MCF 10A (cell line): Measurements from ENCODE around the gene ARL15. TPM values are rescaled to one million over a fixed set of nuclear protein-coding genes. Genes with fewer than 3 reads are reported as not detected.

Source experiments
- BruUV-seq: library from RNA; stranded (reverse); fragments of 400-500 nt; replicated peaks from 2 replicates; lab custom pipeline; 2021; lab: Mats Ljungman, UMichigan
- CTCF ChIA-PET: fragments of 300-600 bp; sonication (Branson Sonifier 250); formaldehyde crosslinking; extraction: SDS; loops from one replicate; lab custom pipeline; 2021; ENCODE audit warnings: antibody characterized with exemption, inconsistent platforms; lab: Yijun Ruan, JAX
- POLR2A ChIA-PET: fragments of 300-600, 350-650 bp; sonication (Branson Sonifier 250); formaldehyde crosslinking; extraction: SDS; loops from one replicate; lab custom pipeline; 2020; ENCODE audit warnings: antibody characterized with exemption, inconsistent platforms; lab: Yijun Ruan, JAX
- DNase-seq: peaks from one replicate; pipeline ENCODE4 v3.0.0-alpha.2; 2018; ENCODE audit not compliant: unreplicated experiment
- H3K27ac Mint-ChIP-seq: one replicate; pipeline ENCODE4 v1.8.0; 2022; ENCODE audit warnings: mild to moderate bottlenecking, low read depth, mixed read lengths; ENCODE audit not compliant: unreplicated experiment
- H3K27me3 Mint-ChIP-seq: one replicate; pipeline ENCODE4 v1.8.0; 2022; ENCODE audit warnings: mixed read lengths; ENCODE audit not compliant: insufficient read depth, unreplicated experiment
- H3K36me3 Mint-ChIP-seq: one replicate; pipeline ENCODE4 v1.8.0; 2022; ENCODE audit warnings: mild to moderate bottlenecking, moderate library complexity, mixed read lengths; ENCODE audit not compliant: insufficient read depth, unreplicated experiment
- H3K4me1 Mint-ChIP-seq: one replicate; pipeline ENCODE4 v1.8.0; 2022; ENCODE audit warnings: mixed read lengths; ENCODE audit not compliant: insufficient read depth, unreplicated experiment
- H3K4me3 Mint-ChIP-seq: one replicate; pipeline ENCODE4 v1.8.0; 2022; ENCODE audit warnings: mild to moderate bottlenecking, moderate library complexity, mixed read lengths; ENCODE audit not compliant: unreplicated experiment
- H3K9me3 Mint-ChIP-seq: one replicate; pipeline ENCODE4 v1.8.0; 2022; ENCODE audit warnings: mixed read lengths; ENCODE audit not compliant: unreplicated experiment
- CTCF ChIP-seq: fragments of 200-600 bp; IDR thresholded peaks from one replicate; pipeline ENCODE4 v1.8.0; 2022; ENCODE audit warnings: antibody characterized with exemption, mild to moderate bottlenecking; ENCODE audit not compliant: unreplicated experiment
- intact Hi-C: fragments of 100-400 bp; cut with micrococcal nuclease; formaldehyde crosslinking; loops from 2 replicates; pipeline ENCODE4 v1.14.1; 2022
- total RNA-seq: library from RNA; stranded (reverse); gene quantifications from 2 replicates; pipeline ENCODE4 v1.2.3, GENCODE V29; 2022

Gene ARL15
- total RNA-seq, 1 experiment from 2014 or later, result 11.3 TPM

GRCh38 chr5:54217826-54218503 is 92.4 kb downstream of the ARL15 start:
- peak; percentile 56 for TF ChIP-seq CTCF
- peak; percentile 71 for DNase-seq
- intact Hi-C loops, result loop anchor here (1.0 to 10.0 kb wide), 7 partner anchors 123 to 1047 kb away; no protein-coding TSS in a partner anchor
- CTCF ChIA-PET, result interaction anchor here (0.6 to 1.2 kb wide), 6 partner anchors 9 to 785 kb away, joined by 3 to 4 read pairs (median 4); no protein-coding TSS in a partner anchor
- no TSS peak for BruUV-seq
- no peak overlapping the region for H3K4me3 Mint-ChIP-seq
- no peak overlapping the region for H3K27ac Mint-ChIP-seq
- H3K9me3 Mint-ChIP-seq, result no peaks in the 10 kb centered on the region
- no peaks in the 10 kb centered on the region for H3K27me3 Mint-ChIP-seq
- H3K4me1 Mint-ChIP-seq, result no peaks in the 10 kb centered on the region
- POLR2A ChIA-PET, result interaction anchor here (0.9 kb wide), 1 partner anchor 11 kb away, joined by 5 read pairs; no protein-coding TSS in a partner anchor
- H3K36me3 Mint-ChIP-seq, result no peaks in the 10 kb centered on the region

GRCh38 chr5:54215233-54215736 is 95.1 kb downstream of the ARL15 start:
- no peak for DNase-seq
- no peaks in the 10 kb centered on the region for H3K9me3 Mint-ChIP-seq
- no peak for TF ChIP-seq CTCF
- ChIA-PET CTCF (interaction anchor here (0.6 to 1.9 kb wide), 11 partner anchors 13 to 1043 kb away, joined by 3 to 8 read pairs (median 5); no protein-coding TSS in a partner anchor), POLR2A (no interaction called here)
- H3K4me1 Mint-ChIP-seq, result no peaks in the 10 kb centered on the region
- intact Hi-C loops, result loop anchor here (5.0 to 10.0 kb wide), 3 partner anchors 120 to 783 kb away; no protein-coding TSS in a partner anchor
- BruUV-seq, result no TSS peak
- no peak overlapping the region for H3K4me3 Mint-ChIP-seq
- no peak overlapping the region for H3K27ac Mint-ChIP-seq
- H3K27me3 Mint-ChIP-seq, result no peaks in the 10 kb centered on the region
- no peaks in the 10 kb centered on the region for H3K36me3 Mint-ChIP-seq

DNA sequence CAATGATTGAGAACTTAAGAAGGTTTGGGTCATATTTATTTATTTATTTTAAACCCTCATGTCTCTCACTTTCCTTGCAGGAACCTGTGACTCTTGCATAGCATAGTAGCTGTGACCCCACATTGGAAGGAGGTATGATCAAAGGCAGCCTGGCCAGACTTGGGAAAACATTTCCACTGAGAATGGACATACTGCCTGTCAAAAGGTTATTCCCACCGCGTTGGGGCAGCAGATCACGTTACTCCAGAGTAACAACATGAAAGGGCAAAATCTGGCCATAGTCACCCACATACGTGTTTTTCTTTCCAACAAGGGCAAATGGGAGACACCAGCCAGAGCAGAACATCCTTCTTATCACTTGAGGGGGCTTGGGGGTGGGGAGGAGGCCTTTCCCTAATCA is 95.7 kb downstream of the ARL15 start:
- TF ChIP-seq CTCF, result no peak
- no peaks in the 10 kb centered on the region for H3K27me3 Mint-ChIP-seq
- intact Hi-C loops, result loop anchor here (5.0 to 10.0 kb wide), 3 partner anchors 120 to 782 kb away; no protein-coding TSS in a partner anchor
- H3K27ac Mint-ChIP-seq, result no peak overlapping the region
- ChIA-PET CTCF (interaction anchor here (0.7 to 1.7 kb wide), 2 partner anchors 14 to 45 kb away, joined by 3 to 6 read pairs; no protein-coding TSS in a partner anchor), POLR2A (no interaction called here)
- no peak for DNase-seq
- no TSS peak for BruUV-seq
- no peak overlapping the region for H3K4me3 Mint-ChIP-seq
- no peaks in the 10 kb centered on the region for H3K36me3 Mint-ChIP-seq
- no peaks in the 10 kb centered on the region for H3K9me3 Mint-ChIP-seq
- no peaks in the 10 kb centered on the region for H3K4me1 Mint-ChIP-seq

DNA sequence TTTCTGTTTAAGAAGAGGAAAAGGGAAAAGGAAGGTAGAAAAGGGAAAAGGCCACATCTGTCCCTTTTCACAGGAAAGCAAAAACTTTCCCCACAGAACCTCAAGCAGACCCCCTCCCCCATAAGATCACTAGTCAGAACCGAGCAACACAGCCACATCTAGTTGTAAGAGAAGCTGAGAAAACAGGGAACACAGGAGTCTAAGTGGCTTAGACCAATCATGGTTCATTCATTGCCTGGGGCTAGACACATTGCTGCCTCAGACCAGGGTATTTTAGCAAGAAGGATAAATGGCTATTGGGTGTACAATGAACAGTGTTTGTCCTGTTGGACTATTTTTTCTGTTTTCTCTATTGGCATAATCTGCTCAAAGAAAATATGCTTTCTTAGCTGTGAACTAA is 98.0 kb downstream of the ARL15 start:
- no peak for DNase-seq
- H3K4me3 Mint-ChIP-seq, result no peak overlapping the region
- no peaks in the 10 kb centered on the region for H3K36me3 Mint-ChIP-seq
- ChIA-PET POLR2A (no interaction called here), CTCF (interaction anchor here (0.5 to 1.4 kb wide), 6 partner anchors 10 to 1116 kb away, joined by 3 to 5 read pairs (median 3); no protein-coding TSS in a partner anchor)
- no peak overlapping the region for H3K27ac Mint-ChIP-seq
- H3K27me3 Mint-ChIP-seq, result no peaks in the 10 kb centered on the region
- H3K9me3 Mint-ChIP-seq, result no peaks in the 10 kb centered on the region
- no peaks in the 10 kb centered on the region for H3K4me1 Mint-ChIP-seq
- no TSS peak for BruUV-seq
- intact Hi-C loops, result loop anchor here (10.0 kb wide), 1 partner anchor 118 kb away; no protein-coding TSS in a partner anchor
- TF ChIP-seq CTCF, result no peak
